WI38 (cell line): ENCODE data around the gene CST9.
"Not testable (repeated sequence)": the region's sequence is repeated elsewhere in the genome, so short reads cannot be mapped to it uniquely, and the experiment has no call there.

Experiments
- H3K4me3 ChIP-seq: 2 replicates; pipeline ENCODE4 v1.5.1; 2011; ENCODE audit warnings: low read depth, mild to moderate bottlenecking, control low read depth, low read length
- CTCF ChIP-seq: IDR thresholded peaks from 2 replicates; pipeline ENCODE4 v1.5.1; 2012; ENCODE audit warnings: low read depth, mild to moderate bottlenecking, control low read depth, low read length

Gene CST9

GRCh38 chr20:23582293-23582692, 23.4 kb downstream of the CST9 start:
- TF ChIP-seq CTCF, result no peak
- H3K4me3 ChIP-seq, result no peak overlapping the region

- not testable (repeated sequence) for H3K4me3 ChIP-seq
Observed at GRCh38 chr20:23581833-23582232, 23.9 kb downstream of the CST9 start.

- H3K4me3 ChIP-seq, result no peak overlapping the region
- no peak for TF ChIP-seq CTCF
Observed at GRCh38 chr20:23574977-23575376, 30.7 kb downstream of the CST9 start.

GRCh38 chr20:23570178-23570760, 35.4 kb downstream of the CST9 start:
- no peak overlapping the region for H3K4me3 ChIP-seq
- TF ChIP-seq CTCF, result no peak

GRCh38 chr20:23569570-23569969, 36.1 kb downstream of the CST9 start:
- H3K4me3 ChIP-seq, result no peak overlapping the region
- no peak for TF ChIP-seq CTCF

- no peak for TF ChIP-seq CTCF
Observed at GRCh38 chr20:23568971-23569330, 36.8 kb downstream of the CST9 start.

GRCh38 chr20:23568320-23568970, 37.3 kb downstream of the CST9 start, which contains the start of gene CST9L:
CST9L (minus strand) TSS chr20:23568484; CDS start chr20:23568450, 34 bp downstream.
- no peak within 1 kb of the TSS for H3K4me3 ChIP-seq
- TF ChIP-seq CTCF, result no peak

More at GRCh38 chr20:23568971-23569330, 36.8 kb downstream of the CST9 start:
- no peak overlapping the region for H3K4me3 ChIP-seq
